HepG2 (cell line): ENCODE data around the gene ZBTB4. TPM values are rescaled to one million over a fixed set of nuclear protein-coding genes. Genes with fewer than 3 reads are reported as not detected.

Source experiments
- AHR ChIP-seq: IDR thresholded peaks from 2 replicates; pipeline ENCODE4 v1.6.1; 2018; ENCODE audit warnings: missing genetic modification reagents, missing compliant biosample characterization
- HIC2 ChIP-seq: sonication (generic); formaldehyde crosslinking; IDR thresholded peaks from 2 replicates; pipeline ENCODE4 v1.9.0; 2022; ENCODE audit warnings: low read depth, missing genetic modification reagents
- JUNB ChIP-seq: sonication (generic); formaldehyde crosslinking; IDR thresholded peaks from 2 replicates; pipeline ENCODE4 v1.8.0; 2022; ENCODE audit warnings: missing genetic modification reagents, mild to moderate bottlenecking, borderline replicate concordance
- KLF9 ChIP-seq: IDR thresholded peaks from 2 replicates; pipeline ENCODE4 v1.6.1; 2016; ENCODE audit warnings: low read depth
- KMT2A ChIP-seq: sonication (generic); formaldehyde crosslinking; IDR thresholded peaks from 2 replicates; pipeline ENCODE4 v1.4.0; 2020; ENCODE audit warnings: missing genetic modification reagents
- NFATC3 ChIP-seq: sonication (generic); formaldehyde crosslinking; IDR thresholded peaks from 2 replicates; pipeline ENCODE4 v1.5.1; 2020; ENCODE audit warnings: mild to moderate bottlenecking, missing genetic modification reagents
- PRDM10 ChIP-seq: sonication (generic); formaldehyde crosslinking; IDR thresholded peaks from 2 replicates; pipeline ENCODE4 v1.4.0; 2020; ENCODE audit warnings: low read depth, missing genetic modification reagents
- RAD21 ChIP-seq: fragments of 450-650 bp; formaldehyde crosslinking; IDR thresholded peaks from 2 replicates; pipeline ENCODE4 v1.5.0; 2020; ENCODE audit warnings: mild to moderate bottlenecking
- SSRP1 ChIP-seq: IDR thresholded peaks from 2 replicates; pipeline ENCODE4 v1.6.1; 2016; ENCODE audit warnings: control low read depth
- TFDP1 ChIP-seq: IDR thresholded peaks from 2 replicates; pipeline ENCODE4 v1.6.1; 2016; ENCODE audit warnings: missing compliant biosample characterization, missing genetic modification reagents, borderline replicate concordance
- WIZ ChIP-seq: sonication (generic); formaldehyde crosslinking; IDR thresholded peaks from 2 replicates; pipeline ENCODE4 v1.5.1; 2020; ENCODE audit warnings: mild to moderate bottlenecking, missing genetic modification reagents
- ZC3H13 ChIP-seq: sonication (generic); formaldehyde crosslinking; IDR thresholded peaks from 2 replicates; pipeline ENCODE4 v1.8.1; 2023; ENCODE audit warnings: mild to moderate bottlenecking, missing genetic modification reagents, moderate library complexity
- ZFP91 ChIP-seq: sonication (generic); formaldehyde crosslinking; IDR thresholded peaks from 2 replicates; pipeline ENCODE4 v1.9.0; 2022; ENCODE audit warnings: missing genetic modification reagents, mild to moderate bottlenecking, borderline replicate concordance
- ZNF225 ChIP-seq: sonication (generic); formaldehyde crosslinking; IDR thresholded peaks from 2 replicates; pipeline ENCODE4 v1.4.0; 2020; ENCODE audit warnings: mild to moderate bottlenecking, missing genetic modification reagents
- ZNF253 ChIP-seq: sonication (generic); formaldehyde crosslinking; IDR thresholded peaks from 2 replicates; pipeline ENCODE4 v1.8.0; 2022; ENCODE audit warnings: mild to moderate bottlenecking, missing genetic modification reagents, borderline replicate concordance
- ZNF276 ChIP-seq: sonication (generic); formaldehyde crosslinking; IDR thresholded peaks from 2 replicates; pipeline ENCODE4 v1.4.0; 2020; ENCODE audit warnings: mild to moderate bottlenecking, low read depth, missing genetic modification reagents
- ZNF350 ChIP-seq: sonication (generic); formaldehyde crosslinking; IDR thresholded peaks from 2 replicates; pipeline ENCODE4 v1.4.0; 2020; ENCODE audit warnings: mild to moderate bottlenecking, low read depth, missing genetic modification reagents, borderline replicate concordance
- polyA plus RNA-seq, 8 experiments: library from polyadenylated mRNA; depleted of rRNA in 3 of 8; stranded (reverse) in 7 of 8; unstranded in 1 of 8; fragments of >200 nt; fragmentation: Illumina TruSeq in 4 of 8; extraction: Trizol in 4 of 8; gene quantifications; 2 replicates each; pipeline versions ENCODE4 v1.2.1 to v1.2.3, GENCODE V29; 2011 to 2016; ENCODE audit warnings: low read depth in 4 of 8, missing spikeins in 1 of 8, mixed read lengths in 1 of 8; ENCODE audit not compliant: insufficient read depth in 1 of 8
- total RNA-seq, 5 experiments: library from RNA; depleted of rRNA; stranded (reverse); fragments of >200 nt; fragmentation: Illumina TruSeq; extraction: Trizol; gene quantifications; 2 replicates each; pipeline ENCODE4 v1.2.3, GENCODE V29; 2016; ENCODE audit warnings: low read depth in 1 of 5

The ZBTB4 gene
- total and polyA plus RNA-seq, 2 of the 13 experiments (the other 11 are each of a cell fraction or from before 2014, with no cell fraction given): 4.3 to 7.4 TPM

- peak; percentile 85; the same call in 1 of the 2 replicates for TF ChIP-seq ZFP91 (CRISPR knock-in tag)
- peak; percentile 73; the same call in 1 of the 2 replicates for TF ChIP-seq HIC2 (CRISPR knock-in tag)
- peak; percentile 92 for TF ChIP-seq ZC3H13 (CRISPR knock-in tag)
- TF ChIP-seq AHR: no peak
- peak; percentile 42; the same call in 1 of the 2 replicates for TF ChIP-seq TFDP1 (CRISPR knock-in tag)
- TF ChIP-seq JUNB (CRISPR knock-in tag): no peak
- TF ChIP-seq ZNF253 (CRISPR knock-in tag): no peak
- TF ChIP-seq ZNF225 (CRISPR knock-in tag): no peak
- TF ChIP-seq ZNF276 (CRISPR knock-in tag): no peak
- TF ChIP-seq PRDM10 (CRISPR knock-in tag): peak; percentile 91
- peak; percentile 43; the same call in 1 of the 2 replicates for TF ChIP-seq RAD21 (CRISPR knock-in tag)
- TF ChIP-seq NFATC3 (CRISPR knock-in tag): no peak
- peak; percentile 57 for TF ChIP-seq KMT2A (CRISPR knock-in tag)
- peak; percentile 65; the same call in 1 of the 2 replicates for TF ChIP-seq ZNF350
- TF ChIP-seq SSRP1 (CRISPR knock-in tag): no peak
- no peak for TF ChIP-seq WIZ (CRISPR knock-in tag)
- no peak; the same call in 1 of the 2 replicates for TF ChIP-seq KLF9 (CRISPR knock-in tag)
Measured at GRCh38 chr17:7444682-7445618, 34.5 kb downstream of the ZBTB4 start, which contains the start of gene CHRNB1 (continued).
